Left ventricle myocardium superior (tissue), 1 donor: ENCODE measurements around the gene IRF3. TPM values are rescaled to one million over a fixed set of nuclear protein-coding genes. Genes with fewer than 3 reads are reported as not detected.
"Not testable (repeated sequence)": the region's sequence is repeated elsewhere in the genome, so short reads cannot be mapped to it uniquely, and the experiment has no call there.

ENCODE experiments used
- ATAC-seq: fragments of 200-7000 bp; cut with Tn5 transposase; one replicate; pipeline ENCODE4 v1.9.1; 2020; ENCODE audit warnings: mild to moderate bottlenecking, moderate library complexity
- DNase-seq: peaks from one replicate; pipeline ENCODE4 v3.0.0-alpha.2; 2020
- intact Hi-C: fragments of 100-400 bp; cut with micrococcal nuclease; formaldehyde crosslinking; loops from one replicate; pipeline ENCODE4 v1.11.0; 2022
- microRNA-seq: library from miRNA; unstranded; fragments of <30 nt; microRNA quantifications from one replicate; pipeline ENCODE4 v1.2.0, GENCODE V29; 2020; ENCODE audit warnings: borderline number of aligned reads
- total RNA-seq: library from RNA; stranded (reverse); fragmentation: NEBNext Ultra II Directional; extraction: Animal tissue kit (Norgen Biotek cat#: 25700); gene quantifications from one replicate; pipeline ENCODE4 v1.2.1, GENCODE V29; 2021
- donor health status: DM: no; HTN: yes; CAD: no; lungs with severe emphysema.

The IRF3 gene
- total RNA-seq, 1 donor from 2014 or later: 40.6 TPM

GRCh38 chr19:49632576-49632975 lies 33.1 kb downstream of the IRF3 start:
- ATAC-seq: no peak
- intact Hi-C loops: no loop called here
- no peak for DNase-seq

DNA sequence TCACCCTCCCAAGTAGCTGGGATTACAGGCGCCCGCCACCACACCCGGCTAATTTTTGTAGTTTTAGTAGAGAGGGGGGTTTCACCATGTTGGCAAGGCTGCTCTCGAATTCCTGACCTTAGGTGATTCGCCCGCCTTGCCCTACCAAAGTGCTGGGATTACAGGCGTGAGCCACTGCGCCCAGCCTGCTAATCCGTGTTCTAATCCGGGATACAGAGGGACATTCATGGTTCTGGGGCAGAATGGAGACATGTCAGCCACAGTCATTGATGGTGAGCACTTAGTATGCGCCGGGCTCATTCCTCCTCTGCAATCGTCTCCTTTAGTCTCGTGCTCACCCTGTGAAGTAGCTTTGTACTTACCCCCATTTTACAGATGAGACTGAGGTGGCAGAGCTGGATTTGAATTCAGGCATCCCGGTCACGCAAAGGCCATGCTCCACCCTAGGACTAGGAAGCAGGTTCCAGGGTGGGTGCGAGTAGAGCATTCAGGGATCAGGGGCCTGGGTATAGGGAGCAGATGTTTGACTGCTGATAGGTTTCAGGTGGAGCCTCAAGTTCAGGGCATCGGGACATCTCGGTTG lies 34.0 kb downstream of the IRF3 start:
- intact Hi-C loops: no loop called here
- ATAC-seq (no peak), DNase-seq (no peak)

- DNase-seq (no peak), ATAC-seq (peak; percentile 21)
- intact Hi-C loops: no loop called here
These were observed 34.6 kb downstream of the IRF3 start for GRCh38 chr19:49631014-49631588.

DNA sequence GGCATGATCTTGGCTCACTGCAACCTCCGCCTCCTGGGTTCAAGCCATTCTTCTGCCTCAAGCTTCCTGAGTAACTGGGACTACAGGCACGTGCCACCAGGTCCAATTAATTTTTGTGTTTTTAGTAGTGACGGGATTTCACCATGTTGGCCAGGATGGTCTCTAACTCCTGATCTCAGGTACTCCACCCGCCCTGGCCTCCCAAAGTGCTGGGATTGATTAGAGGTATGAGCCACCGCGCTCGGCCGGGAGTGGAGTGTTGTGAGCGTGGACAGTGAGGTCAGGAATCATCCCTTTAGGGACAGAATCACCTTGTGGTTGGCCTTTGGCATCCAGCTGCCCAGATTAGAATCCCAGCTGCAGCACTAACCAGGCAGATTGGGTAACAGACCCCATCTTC lies 36.0 kb downstream of the IRF3 start:
- no peak for DNase-seq
- ATAC-seq: no peak
- intact Hi-C loops: no loop called here

DNA sequence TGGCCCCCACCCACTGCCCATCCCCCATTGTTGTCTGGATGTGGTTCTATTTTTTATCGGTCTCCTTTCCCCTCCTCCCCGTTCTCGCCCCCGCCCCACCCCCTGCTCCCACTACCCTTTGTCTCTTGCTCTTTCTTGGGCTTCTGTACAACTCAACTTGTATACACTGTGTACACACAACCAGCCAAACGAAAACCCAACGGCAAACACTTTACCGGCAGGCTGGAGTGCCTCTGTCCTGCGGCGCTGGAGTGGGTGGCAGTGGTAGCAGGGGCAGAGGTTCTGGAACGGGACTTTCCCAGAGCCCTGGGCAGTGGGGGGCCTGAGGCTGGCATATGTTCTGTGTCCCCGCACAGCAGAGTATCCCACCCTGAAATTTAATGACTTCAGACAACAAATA lies 39.4 kb downstream of the IRF3 start:
- intact Hi-C loops: no loop called here

GRCh38 chr19:49624967-49625910 lies 40.4 kb downstream of the IRF3 start:
- intact Hi-C loops: no loop called here
- DNase-seq (no peak), ATAC-seq (no peak)

More for the DNA sequence above, 39.4 kb downstream of the IRF3 start:
- DNase-seq: no peak
- no peak for ATAC-seq

- DNase-seq, ATAC-seq, intact Hi-C loops: not testable (repeated sequence)
These were observed 47.8 kb downstream of the IRF3 start for GRCh38 chr19:49617860-49618259.

- DNase-seq: no peak
These were observed 48.7 kb downstream of the IRF3 start for GRCh38 chr19:49616945-49617344.

GRCh38 chr19:49616532-49616931 lies 49.1 kb downstream of the IRF3 start:
- intact Hi-C loops: no loop called here
- DNase-seq (no peak), ATAC-seq (no peak)

More at GRCh38 chr19:49616945-49617344, 48.7 kb downstream of the IRF3 start:
- intact Hi-C loops: no loop called here
- no peak for ATAC-seq

GRCh38 chr19:49615861-49616260 lies 49.8 kb downstream of the IRF3 start:
- intact Hi-C loops: no loop called here
- no peak for ATAC-seq

GRCh38 chr19:49614096-49614833 lies 51.4 kb downstream of the IRF3 start:
- ATAC-seq: no peak
- intact Hi-C loops: no loop called here
- no peak for DNase-seq

More at GRCh38 chr19:49615861-49616260, 49.8 kb downstream of the IRF3 start:
- no peak for DNase-seq

- ATAC-seq (no peak), DNase-seq (no peak)
- intact Hi-C loops: no loop called here
These were observed 52.3 kb downstream of the IRF3 start for GRCh38 chr19:49613374-49613773.

Small RNA genes lying within 50 kb of the gene (microRNA-seq; reads per million reads assigned to microRNA genes)
- gene MIR5088: not detected

Other genes starting within 250 kb of the IRF3 start
- not detected for gene PTH2, start 242.4 kb downstream of the IRF3 start, total RNA-seq
- not detected for gene GFY, start 240.5 kb downstream of the IRF3 start, total RNA-seq
- 1.4 TPM for gene SLC17A7, start 224.3 kb downstream of the IRF3 start, total RNA-seq
- gene PIH1D1, start 214.0 kb downstream of the IRF3 start, total RNA-seq: 29.6 TPM
- gene ALDH16A1, start 212.6 kb downstream of the IRF3 start, total RNA-seq: 11.5 TPM
- 5.9 TPM for gene FLT3LG, start 191.6 kb downstream of the IRF3 start, total RNA-seq
- gene RPL13A, start 178.2 kb downstream of the IRF3 start, total RNA-seq: 1,289 TPM
- 1,034 TPM for gene RPS11, start 169.4 kb downstream of the IRF3 start, total RNA-seq
- gene FCGRT, start 153.2 kb downstream of the IRF3 start, total RNA-seq: 84.7 TPM
- 8.5 TPM for gene RCN3, start 137.9 kb downstream of the IRF3 start, total RNA-seq
- gene NOSIP, start 85.3 kb downstream of the IRF3 start, total RNA-seq: 46.7 TPM
- 1.3 TPM for gene PRRG2, start 84.5 kb downstream of the IRF3 start, total RNA-seq
- gene PRR12, start 74.7 kb downstream of the IRF3 start, total RNA-seq: 15.6 TPM
- 100 TPM for gene RRAS, start 25.7 kb downstream of the IRF3 start, total RNA-seq
- gene SCAF1, start 23.6 kb downstream of the IRF3 start, total RNA-seq: 44.9 TPM
- 11.5 TPM for gene BCL2L12, start 76 bp upstream of the IRF3 start, total RNA-seq
- gene PRMT1, start 11.4 kb upstream of the IRF3 start, total RNA-seq: 130 TPM
- gene ADM5, start 23.7 kb upstream of the IRF3 start, total RNA-seq: 0.87 TPM
- gene CPT1C, start 25.3 kb upstream of the IRF3 start, total RNA-seq: 3.1 TPM
- 0.72 TPM for gene TSKS, start 97.4 kb upstream of the IRF3 start, total RNA-seq
- gene AP2A1, start 101.1 kb upstream of the IRF3 start, total RNA-seq: 73.1 TPM
- 19.1 TPM for gene FUZ, start 147.4 kb upstream of the IRF3 start, total RNA-seq
- 68.5 TPM for gene MED25, start 152.4 kb upstream of the IRF3 start, total RNA-seq
- gene PTOV1, start 185.3 kb upstream of the IRF3 start, total RNA-seq: 127 TPM
- gene PNKP, start 201.7 kb upstream of the IRF3 start, total RNA-seq: 39.1 TPM
- gene AKT1S1, start 211.5 kb upstream of the IRF3 start, total RNA-seq: 41.2 TPM
- 47.7 TPM for gene TBC1D17, start 211.8 kb upstream of the IRF3 start, total RNA-seq
- not detected for gene IL4I1, start 231.0 kb upstream of the IRF3 start, total RNA-seq